Hepatic stellate cell (primary cell): ENCODE results near the gene AXIN2.
"Not testable (repeated sequence)": the region's sequence is repeated elsewhere in the genome, so short reads cannot be mapped to it uniquely, and the experiment has no call there.

ENCODE experiments used
- DNase-seq: peaks from one replicate; pipeline ENCODE4 v3.0.0; 2011; ENCODE audit warnings: low spot score

Gene AXIN2

GRCh38 chr17:65537845-65538674, 23.4 kb downstream of the AXIN2 start:
- no peak for DNase-seq

GRCh38 chr17:65537343-65537844, 24.1 kb downstream of the AXIN2 start:
- DNase-seq: no peak

GRCh38 chr17:65536573-65537342, 24.7 kb downstream of the AXIN2 start:
- DNase-seq: no peak

- peak; percentile 49 for DNase-seq
Observed at GRCh38 chr17:65535777-65536572, 25.5 kb downstream of the AXIN2 start.

- no peak for DNase-seq
Observed at GRCh38 chr17:65533852-65534457, 27.5 kb downstream of the AXIN2 start.

- DNase-seq: no peak
Observed at GRCh38 chr17:65533056-65533745, 28.2 kb downstream of the AXIN2 start.

- DNase-seq: no peak
Observed at GRCh38 chr17:65532101-65532890, 29.2 kb downstream of the AXIN2 start.

GRCh38 chr17:65531256-65532100, 30.0 kb downstream of the AXIN2 start:
- peak; percentile 96 for DNase-seq

GRCh38 chr17:65530523-65531255, 30.8 kb downstream of the AXIN2 start:
- DNase-seq: no peak

- no peak for DNase-seq
Observed at GRCh38 chr17:65529761-65530522, 31.5 kb downstream of the AXIN2 start.

- no peak for DNase-seq
Observed at GRCh38 chr17:65529040-65529633, 32.3 kb downstream of the AXIN2 start.

GRCh38 chr17:65527857-65528591, 33.4 kb downstream of the AXIN2 start:
- DNase-seq: no peak

- no peak for DNase-seq
Observed at GRCh38 chr17:65527381-65527780, 34.1 kb downstream of the AXIN2 start.

GRCh38 chr17:65526854-65527253, 34.6 kb downstream of the AXIN2 start:
- not testable (repeated sequence) for DNase-seq

- no peak for DNase-seq
Observed at GRCh38 chr17:65523853-65524664, 37.4 kb downstream of the AXIN2 start.

GRCh38 chr17:65523411-65523810, 38.0 kb downstream of the AXIN2 start:
- no peak for DNase-seq
